Panc1 (cell line): ENCODE measurements around the gene ANO9. TPM values are rescaled to one million over a fixed set of nuclear protein-coding genes. Genes with fewer than 3 reads are reported as not detected.

Experiments used
- total RNA-seq: library from RNA; stranded (reverse); gene quantifications from one replicate; pipeline ENCODE4 v1.2.1, GENCODE V29; 2021; ENCODE audit not compliant: unreplicated experiment

The ANO9 gene
- total RNA-seq, 1 experiment from 2014 or later, result 61.4 TPM

Other genes starting within 250 kb of the ANO9 start
- not detected for gene SCGB1C1, start 248.9 kb downstream of the ANO9 start, total RNA-seq
- 89.0 TPM for gene BET1L, start 234.6 kb downstream of the ANO9 start, total RNA-seq
- gene RIC8A, start 234.3 kb downstream of the ANO9 start, total RNA-seq, result 264 TPM
- gene SIRT3, start 205.7 kb downstream of the ANO9 start, total RNA-seq, result 37.5 TPM
- 271 TPM for gene PSMD13, start 205.0 kb downstream of the ANO9 start, total RNA-seq
- gene NLRP6, start 163.6 kb downstream of the ANO9 start, total RNA-seq, result 0.59 TPM
- gene PGGHG, start 152.9 kb downstream of the ANO9 start, total RNA-seq, result 115 TPM
- not detected for gene IFITM5, start 142.5 kb downstream of the ANO9 start, total RNA-seq
- gene IFITM2, start 134.2 kb downstream of the ANO9 start, total RNA-seq, result 183 TPM
- gene IFITM1, start 128.0 kb downstream of the ANO9 start, total RNA-seq, result 66.3 TPM
- gene IFITM3, start 121.2 kb downstream of the ANO9 start, total RNA-seq, result 614 TPM
- gene B4GALNT4, start 72.5 kb downstream of the ANO9 start, total RNA-seq, result 122 TPM
- gene PKP3, start 47.8 kb downstream of the ANO9 start, total RNA-seq, result 36.8 TPM
- 183 TPM for gene SIGIRR, start 27.0 kb downstream of the ANO9 start, total RNA-seq
- gene PTDSS2, start 8.3 kb upstream of the ANO9 start, total RNA-seq, result 103 TPM
- 345 TPM for gene RNH1, start 65.2 kb upstream of the ANO9 start, total RNA-seq
- gene HRAS, start 93.6 kb upstream of the ANO9 start, total RNA-seq, result 175 TPM
- gene LRRC56, start 95.5 kb upstream of the ANO9 start, total RNA-seq, result 9.8 TPM
- 21.8 TPM for gene LMNTD2, start 118.7 kb upstream of the ANO9 start, total RNA-seq
- 81.8 TPM for gene RASSF7, start 119.0 kb upstream of the ANO9 start, total RNA-seq
- gene PHRF1, start 134.5 kb upstream of the ANO9 start, total RNA-seq, result 90.6 TPM
- 23.9 TPM for gene IRF7, start 173.9 kb upstream of the ANO9 start, total RNA-seq
- not detected for gene CDHR5, start 182.9 kb upstream of the ANO9 start, total RNA-seq
- gene SCT, start 185.2 kb upstream of the ANO9 start, total RNA-seq, result not detected
- 0.95 TPM for gene DRD4, start 195.3 kb upstream of the ANO9 start, total RNA-seq